GM12892 (cell line): ENCODE data around the gene PPP2R5B.

Experiments used
- POLR2A ChIP-seq: IDR thresholded peaks from 2 replicates; pipeline ENCODE4 v1.6.1; 2011; ENCODE audit warnings: low read depth, low read length, control low read depth
- POLR2AphosphoS5 ChIP-seq: IDR thresholded peaks from 2 replicates; pipeline ENCODE4 v1.6.1; 2011; ENCODE audit warnings: low read depth, low read length, control low read depth

GRCh38 chr11:64883575-64883974 is 40.9 kb upstream of the PPP2R5B start:
- TF ChIP-seq POLR2AphosphoS5 (no peak), POLR2A (no peak)
